ENCODE measurements around the gene MEIOB.

DNA sequence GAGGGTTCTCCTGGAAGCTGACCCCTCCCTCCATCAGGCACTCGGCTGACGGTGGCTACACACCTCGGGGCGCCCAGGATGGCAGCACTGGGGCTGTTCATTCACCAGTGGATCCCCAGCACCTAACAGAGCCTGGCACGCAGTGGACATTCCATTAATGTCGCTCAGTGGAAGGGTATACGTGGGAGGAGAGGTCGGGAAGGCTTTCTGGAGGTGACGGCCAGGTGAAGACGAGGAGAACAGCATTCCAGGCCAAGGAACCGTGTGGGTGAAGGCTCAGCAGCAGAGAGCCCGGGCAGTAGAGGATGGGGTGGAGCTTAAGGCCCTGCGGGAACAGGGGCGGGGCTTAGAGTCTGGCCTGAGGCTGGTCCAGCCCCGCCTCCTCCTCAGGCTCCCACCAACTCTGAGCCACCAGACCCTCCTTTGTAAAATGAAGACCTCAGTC, 48.8 kb upstream of the MEIOB start:
- TF ChIP-seq POLR2A (IDR thresholded peaks at IDR 0.05; ENCODE audit: low read length) (no peak), GATA1 (IDR thresholded peaks at IDR 0.05; ENCODE audit: low read depth, low read length) (no peak)

Measured in erythroblast (primary cell).